Ecto neural progenitor cell (in vitro differentiated cells): Measurements from ENCODE around the gene BCAR3.

Source experiments
- DNase-seq: peaks from one replicate; pipeline ENCODE4 v3.0.0-alpha.2; 2018; ENCODE audit warnings: low spot score

BCAR3 gene

DNA sequence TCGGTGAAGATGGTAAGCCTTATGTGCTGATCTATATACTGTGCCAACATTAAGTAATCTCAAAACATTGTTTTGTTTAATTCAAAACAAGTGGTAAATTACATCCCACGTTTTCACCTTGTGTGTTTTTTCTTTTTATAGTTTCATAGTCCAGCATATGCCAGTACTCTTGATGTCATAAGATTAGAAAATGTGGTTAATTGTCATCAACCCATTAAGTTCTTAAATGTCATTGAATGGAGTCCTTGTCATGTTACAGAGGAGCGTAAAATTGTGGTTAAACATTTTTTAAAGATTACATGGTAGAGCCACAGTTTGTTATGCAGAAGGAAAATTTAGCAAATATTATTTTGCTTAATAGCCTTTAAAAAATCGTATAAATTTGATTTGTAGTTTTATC is 140.6 kb downstream of the BCAR3 start:
- DNase-seq = no peak

DNA sequence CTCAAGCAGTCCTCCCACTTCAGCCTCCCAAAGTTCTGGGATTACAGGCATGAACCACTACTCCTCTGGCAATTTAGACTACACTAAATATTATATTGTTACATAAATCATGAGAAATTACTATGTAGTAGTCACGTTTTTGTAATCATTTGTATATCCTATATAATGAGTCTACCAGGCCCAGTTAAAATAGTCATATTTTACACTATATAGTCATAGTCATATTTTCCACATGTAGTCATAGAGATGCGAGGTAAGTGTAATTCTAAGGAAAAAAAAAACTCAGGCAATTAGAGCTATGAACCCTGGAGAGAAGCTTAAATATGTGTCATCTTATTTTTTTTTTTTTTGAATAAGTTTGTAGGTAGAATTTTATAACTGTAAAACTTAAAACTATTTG is 143.7 kb downstream of the BCAR3 start:
- no peak for DNase-seq

DNA sequence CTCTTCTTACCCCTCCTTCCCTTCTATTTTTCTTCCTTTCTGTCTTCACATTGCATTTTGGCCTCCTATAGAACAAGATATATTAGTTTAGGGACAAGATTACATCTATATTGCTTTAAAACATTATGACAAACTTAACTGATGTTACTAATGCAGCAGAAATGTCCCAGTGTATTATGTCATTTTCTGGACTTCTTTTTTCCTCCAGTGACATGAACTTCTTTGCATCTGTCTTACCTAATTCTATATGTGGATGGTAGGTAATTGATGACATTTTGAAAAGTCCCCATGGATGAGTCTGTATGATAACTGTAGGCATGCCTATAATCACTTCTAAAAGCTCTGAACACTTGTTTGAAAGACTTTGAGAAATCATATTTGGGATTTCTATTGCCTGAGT is 144.2 kb downstream of the BCAR3 start:
- no peak for DNase-seq

DNA sequence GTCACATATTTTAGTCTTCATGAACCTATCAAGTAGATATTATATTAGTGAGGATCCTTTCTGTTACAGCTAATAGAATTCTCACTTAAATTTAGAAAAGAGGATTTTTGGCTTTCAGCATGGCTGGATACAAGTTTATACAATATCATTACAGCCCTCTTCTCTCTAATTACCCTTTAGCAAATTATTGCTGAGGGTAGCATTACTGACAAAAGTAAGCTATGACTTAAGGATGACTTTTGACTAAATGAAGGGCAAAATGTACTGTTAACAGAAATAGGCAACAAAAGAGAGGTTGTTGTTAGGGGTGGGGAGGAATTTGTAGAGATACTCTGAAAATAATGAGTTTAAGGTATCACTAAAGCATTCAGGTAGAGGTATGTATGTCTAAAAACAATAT is 148.0 kb downstream of the BCAR3 start:
- no peak for DNase-seq

DNA sequence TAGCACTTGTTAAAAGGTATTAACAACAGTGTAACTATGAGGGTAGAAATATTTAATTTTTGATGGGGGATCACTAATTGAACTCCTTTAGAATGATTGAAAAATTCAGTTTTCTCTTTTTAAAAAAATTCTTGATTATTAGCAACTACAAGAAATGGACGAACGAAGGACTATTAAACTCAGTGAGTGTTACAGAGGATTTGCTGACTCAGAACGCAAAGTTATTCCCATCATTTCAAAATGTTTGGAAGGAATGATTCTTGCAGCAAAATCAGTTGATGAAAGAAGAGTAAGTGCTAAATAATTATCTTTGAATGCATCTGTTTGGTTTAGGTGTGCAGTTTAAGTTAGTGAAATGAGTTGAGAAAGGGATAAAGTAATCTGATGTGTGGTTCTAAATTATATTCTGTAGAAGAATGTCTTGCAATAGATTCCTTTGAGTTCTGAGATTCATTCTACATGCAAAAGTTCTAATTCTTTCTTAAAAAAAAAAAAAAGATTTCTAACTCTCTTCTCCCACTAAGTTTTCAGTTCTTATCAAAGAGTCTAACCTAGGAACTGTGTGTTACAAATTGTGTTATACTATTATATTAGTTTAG is 148.8 kb downstream of the BCAR3 start:
- no peak for DNase-seq

DNA sequence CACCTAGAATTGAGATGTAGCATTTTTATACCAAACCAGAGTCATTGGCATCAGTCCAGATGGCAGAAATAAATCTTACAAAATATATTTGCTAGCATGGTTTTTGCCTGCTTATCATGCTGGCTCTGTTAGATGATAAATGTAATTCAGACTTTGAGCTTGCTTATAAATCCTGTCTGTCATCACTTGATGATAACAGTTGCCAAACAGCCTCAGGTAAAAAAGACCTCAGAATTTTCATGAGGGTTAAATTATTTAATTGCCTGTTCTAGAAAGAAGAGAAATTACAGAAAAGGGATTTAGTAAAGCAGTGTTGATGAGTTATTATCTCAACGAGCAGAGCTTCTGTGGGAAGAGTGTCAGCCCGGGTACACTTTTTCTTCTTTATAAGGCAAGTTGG is 150.4 kb downstream of the BCAR3 start:
- no peak for DNase-seq

DNA sequence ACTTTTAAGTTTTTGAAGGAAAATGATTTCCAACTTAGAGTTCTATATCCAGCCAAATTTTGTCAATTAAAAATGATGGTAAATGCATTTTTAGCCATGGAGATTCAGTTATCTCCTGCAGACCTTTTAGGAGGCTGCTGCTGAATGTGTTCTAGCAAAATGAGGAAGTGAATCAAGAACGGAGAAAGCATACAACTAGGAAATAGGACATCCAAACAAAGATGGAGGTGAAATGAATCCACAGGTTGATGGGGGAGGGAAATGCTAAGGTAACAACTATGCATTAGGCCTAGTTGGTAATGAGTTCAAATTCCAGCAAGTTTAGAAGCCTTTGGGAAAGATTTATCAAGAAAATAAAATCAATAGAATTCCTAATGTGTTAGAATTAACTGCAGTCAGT is 153.2 kb downstream of the BCAR3 start:
- no peak for DNase-seq

DNA sequence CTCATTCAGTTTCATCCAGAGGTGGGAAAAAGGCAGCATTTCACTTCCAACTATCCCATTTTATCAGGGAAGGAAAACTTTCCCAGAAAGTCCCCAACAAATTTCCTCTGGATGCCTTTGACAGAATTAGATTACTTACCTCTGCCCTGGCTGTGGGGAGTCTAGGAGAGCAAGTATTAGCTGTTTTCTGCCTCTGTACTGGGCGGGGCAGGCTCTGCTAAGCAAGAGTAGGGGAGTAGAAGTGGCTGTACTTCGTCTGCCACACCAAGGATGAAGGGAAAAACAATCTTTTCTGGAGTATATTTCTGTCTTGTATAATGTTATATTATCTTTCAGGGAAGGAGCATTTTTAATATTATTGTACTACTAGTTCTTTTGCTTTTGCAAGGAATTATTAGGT is 155.2 kb downstream of the BCAR3 start:
- no peak for DNase-seq

DNA sequence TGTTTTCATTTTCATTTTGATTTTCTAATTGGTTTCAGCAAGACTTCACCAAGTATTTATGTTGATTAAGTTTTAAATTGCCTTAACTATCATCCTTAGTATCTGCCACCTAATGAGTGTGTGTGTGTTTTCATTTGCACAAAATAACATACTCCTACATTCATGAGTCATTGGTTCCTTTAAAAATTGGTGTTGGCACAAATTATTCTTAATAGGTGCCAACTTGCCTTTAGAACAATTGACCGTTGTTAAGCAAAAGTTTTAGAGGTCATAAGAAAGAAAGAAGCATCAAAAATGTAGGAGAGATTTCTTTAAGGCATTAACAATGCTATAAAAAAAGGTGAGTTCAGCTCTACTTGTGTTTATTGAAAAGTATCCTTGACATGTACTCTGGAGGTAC is 156.2 kb downstream of the BCAR3 start:
- no peak for DNase-seq

DNA sequence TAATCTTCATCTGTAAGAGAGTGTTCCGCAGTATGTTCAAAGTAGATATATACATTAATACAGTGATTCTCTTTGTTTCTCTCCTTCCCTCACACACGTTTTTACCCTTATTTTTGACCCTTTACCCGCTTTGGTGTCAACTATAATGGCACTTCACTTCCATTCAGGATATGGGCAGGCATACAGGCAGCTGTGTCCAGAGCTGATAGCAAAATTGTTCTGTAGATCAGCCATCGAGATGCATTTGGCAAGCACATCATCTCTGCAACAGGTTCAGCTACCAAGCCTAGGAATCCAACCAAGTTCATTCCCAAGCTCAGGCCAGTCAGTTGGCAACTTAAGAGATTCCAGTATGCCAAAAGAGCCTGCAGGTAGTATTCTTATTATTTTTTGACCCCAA is 158.9 kb downstream of the BCAR3 start:
- no peak for DNase-seq

DNA sequence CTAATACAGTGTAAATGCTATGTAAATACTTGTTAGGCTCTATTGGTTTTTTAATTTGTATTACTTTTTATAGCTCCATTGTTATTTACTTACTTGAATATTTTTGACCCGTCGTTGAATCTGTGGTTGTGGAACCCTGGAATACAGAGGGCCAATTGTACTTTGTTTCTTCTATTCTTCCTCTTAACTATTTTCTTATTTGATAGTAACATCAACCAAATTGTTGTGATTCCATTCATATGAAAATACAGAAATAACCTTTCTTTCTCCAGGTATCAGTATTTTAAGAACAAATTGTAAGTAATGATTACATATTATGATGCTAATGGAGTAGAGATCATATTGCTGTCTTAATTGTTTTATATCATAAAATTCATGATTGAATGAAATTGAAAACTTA is 160.0 kb downstream of the BCAR3 start:
- no peak for DNase-seq

DNA sequence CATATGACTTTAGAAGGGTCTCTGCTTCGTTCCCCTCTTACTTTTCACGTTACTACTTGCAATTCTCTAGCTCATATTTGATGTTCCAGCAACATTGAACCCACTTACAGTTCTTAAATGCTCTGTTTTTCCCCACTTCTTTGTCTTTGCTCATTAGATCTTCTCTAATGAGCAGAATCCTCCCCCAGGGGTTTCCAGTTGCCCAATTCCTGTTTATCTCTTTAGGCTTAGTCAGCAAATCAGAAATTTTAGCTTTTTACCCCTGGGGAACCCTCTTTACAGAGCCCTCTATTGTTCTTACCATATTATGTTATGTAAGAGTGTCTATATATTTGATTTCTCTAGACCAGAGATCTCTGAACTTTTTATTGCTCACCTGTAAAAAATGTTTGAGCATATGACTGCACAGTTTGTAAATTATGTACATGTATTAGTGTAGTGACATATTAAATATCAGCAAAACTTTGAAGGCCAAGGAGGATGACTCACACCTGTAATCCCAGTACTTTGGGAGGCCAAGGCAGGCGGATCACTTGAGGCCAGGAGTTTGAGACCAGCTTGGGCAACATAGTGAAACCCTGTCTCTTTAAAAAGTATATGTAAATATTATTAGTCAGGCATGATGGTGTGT is 162.3 kb downstream of the BCAR3 start:
- no peak for DNase-seq

DNA sequence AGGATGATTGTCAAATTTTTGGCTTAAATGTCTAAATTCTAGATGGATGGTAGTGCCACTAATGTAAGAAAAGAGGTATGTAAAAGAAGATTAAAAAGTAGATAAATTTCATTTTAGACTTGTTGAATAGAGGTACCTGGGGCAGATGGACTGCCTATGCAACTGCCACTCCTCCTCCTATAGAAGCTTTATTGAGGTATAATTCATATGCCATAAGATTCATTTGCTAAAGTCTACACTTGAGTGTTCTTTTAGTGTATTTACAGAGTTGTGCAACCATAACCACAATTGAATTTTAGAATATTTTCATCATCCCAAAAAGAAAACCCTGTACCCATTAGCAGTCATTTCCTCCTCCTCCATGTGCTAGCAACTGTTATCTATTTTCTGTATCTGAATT is 163.1 kb downstream of the BCAR3 start:
- DNase-seq = no peak

DNA sequence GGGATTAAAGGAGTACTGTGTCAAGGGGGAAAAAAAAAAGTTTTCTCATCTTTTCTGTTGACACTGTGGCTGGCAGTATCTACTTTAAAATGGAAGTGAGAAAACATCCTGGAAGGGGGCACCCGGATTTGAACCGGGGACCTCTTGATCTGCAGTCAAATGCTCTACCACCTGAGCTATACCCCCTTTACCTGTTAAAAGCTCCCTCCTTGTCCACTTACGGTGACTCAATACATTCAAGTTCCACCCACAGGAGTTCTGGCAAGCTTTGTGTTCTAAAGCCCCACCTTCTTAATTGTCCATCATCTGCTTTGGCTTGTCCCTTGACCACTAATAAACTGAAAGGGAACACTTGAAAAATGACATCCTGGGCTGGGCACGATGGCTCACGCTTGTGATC is 165.5 kb downstream of the BCAR3 start:
- DNase-seq = no peak
